GM19099 (cell line): ENCODE measurements around the gene CLTCL1.

ENCODE experiments used
- POLR2A ChIP-seq: IDR thresholded peaks from 3 replicates; pipeline ENCODE4 v1.6.1; 2011; ENCODE audit warnings: low read depth; ENCODE audit not compliant: insufficient read length; ENCODE audit errors: extremely low read depth

The CLTCL1 gene

DNA sequence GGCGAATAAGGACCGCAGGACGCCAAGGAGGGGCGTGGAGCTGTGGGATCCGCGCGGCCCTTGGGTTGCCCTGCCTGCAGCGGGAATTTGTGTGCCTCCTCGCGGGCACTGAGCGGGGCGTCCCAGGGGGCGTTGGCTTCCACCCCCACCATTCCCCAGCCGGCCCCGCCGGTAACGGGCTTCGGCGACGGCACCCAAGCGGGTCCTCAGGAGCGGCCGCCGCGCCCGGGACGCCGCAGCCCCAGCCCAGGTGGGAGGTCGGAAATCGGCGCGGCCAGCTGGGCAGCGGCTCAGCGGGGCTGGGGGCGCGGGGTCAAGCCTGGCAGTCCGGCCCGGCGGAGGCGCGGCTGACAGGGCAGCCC lies 320 bp downstream of the CLTCL1 start:
- no peak for TF ChIP-seq POLR2A

DNA sequence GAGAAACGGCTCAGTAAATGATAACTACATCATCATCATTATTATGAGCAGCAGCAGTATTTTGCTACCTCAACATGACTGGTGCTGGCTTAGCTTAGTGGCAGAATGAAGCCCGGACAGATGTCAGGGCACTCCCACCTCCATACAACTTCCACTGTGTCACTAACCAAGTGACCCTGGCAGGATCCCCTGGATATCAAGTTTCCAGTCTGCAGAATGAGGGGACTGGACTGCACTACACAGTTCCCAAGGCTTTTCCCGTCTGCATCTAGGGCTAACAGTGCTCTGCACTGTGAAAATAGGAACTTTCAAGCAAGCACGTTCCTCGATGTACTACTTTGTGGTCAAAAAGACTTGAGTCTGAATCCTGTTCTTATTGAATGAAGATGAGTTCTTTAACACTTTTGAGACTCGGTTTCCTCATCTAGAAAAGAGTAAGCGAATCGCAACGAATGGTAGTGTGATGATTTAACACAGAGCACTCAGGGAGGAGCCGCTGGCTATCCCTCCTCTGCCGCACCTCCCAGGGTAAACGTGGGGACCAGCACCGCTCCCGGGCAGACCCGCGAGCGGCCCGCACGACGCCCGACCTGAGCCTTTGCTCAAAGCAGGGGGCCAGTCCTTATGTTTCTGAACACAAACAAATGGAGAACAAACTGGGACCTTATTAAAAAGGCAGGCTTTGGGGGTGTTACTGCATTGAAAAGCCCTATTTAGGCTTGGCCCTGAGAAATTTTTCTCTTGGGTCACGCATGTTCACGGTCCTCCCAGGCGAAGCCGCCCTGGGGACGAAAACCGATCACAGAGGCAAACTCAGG lies 910 bp downstream of the CLTCL1 start:
- TF ChIP-seq POLR2A, result no peak

DNA sequence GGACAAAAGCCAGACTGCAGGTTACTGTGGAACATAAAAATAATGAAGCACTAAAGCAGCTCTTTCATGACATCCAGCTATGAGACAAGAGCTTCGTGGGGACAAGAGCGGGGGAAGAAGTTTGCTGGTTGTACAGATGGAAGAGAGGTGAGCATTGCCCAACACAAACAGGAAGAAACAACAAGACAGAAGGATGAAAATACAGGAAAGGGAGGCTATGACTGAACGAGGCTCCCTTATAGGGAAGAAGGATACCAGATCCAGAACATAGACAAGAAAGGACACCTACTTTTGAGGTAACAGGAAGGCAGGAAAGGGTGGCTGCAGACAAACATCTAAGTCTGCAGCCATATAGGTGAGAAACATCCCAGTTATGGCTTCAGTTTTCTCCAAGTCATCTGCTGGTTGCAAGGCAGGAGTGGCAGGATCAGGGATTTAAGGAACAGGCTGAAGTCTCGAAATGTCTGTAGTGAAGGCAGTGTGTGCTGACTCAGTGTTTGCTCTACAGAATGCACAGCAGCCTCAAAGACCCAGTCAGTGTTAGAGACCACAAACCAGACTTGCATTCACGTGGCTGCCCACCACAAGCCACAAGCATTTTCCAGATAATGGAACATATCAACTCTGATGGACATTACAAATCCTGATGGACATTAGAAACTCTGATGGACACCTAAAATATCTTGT lies 1.9 kb downstream of the CLTCL1 start:
- no peak for TF ChIP-seq POLR2A

DNA sequence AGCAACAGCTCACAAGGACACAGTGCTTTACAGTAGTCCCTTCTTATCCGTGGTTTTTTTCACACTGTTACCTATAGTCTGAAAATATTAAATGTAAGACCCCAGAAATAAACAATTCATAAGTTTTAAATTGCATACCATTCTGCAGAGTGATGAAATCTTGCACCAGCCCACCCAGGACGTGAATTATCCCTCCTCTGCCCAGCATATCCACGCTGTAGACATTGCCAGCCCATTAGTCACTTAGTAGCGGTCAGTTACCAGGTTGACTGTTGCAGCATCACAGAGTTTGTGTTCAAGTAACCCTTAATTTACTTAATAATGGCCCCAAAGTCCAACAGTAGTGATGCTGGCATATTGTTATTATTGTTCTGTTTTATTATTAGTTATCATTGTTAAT lies 3.6 kb downstream of the CLTCL1 start:
- TF ChIP-seq POLR2A, result no peak

DNA sequence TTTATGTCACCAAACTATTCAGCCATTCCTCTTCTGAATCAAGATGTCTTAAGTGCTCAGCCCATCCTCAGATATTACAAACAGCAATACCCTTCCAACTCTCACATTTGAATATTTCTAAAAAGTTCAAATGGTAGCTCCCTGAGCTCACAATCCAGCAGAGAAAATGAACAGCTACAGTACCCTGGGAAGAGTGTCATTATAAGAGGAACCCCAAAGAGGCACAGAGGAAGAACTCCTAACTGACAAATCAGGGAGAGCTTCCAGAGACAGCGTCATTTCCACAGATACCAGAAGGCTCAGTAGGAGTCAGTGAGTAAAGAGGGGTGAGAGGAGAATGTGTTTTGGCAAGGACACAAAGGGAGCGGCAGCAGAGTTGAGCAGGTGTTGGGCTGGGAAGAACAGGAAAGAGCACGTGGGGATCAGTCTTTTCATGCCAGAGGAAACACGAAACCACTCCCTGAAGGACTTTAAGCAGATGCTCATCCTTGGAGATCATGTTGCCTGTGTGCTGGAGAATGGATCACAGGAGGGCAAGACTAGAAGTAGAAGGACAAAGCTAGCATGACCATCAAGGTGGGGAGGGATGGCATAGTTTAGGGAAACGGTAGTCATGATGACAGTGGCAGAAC lies 4.3 kb downstream of the CLTCL1 start:
- TF ChIP-seq POLR2A, result no peak

DNA sequence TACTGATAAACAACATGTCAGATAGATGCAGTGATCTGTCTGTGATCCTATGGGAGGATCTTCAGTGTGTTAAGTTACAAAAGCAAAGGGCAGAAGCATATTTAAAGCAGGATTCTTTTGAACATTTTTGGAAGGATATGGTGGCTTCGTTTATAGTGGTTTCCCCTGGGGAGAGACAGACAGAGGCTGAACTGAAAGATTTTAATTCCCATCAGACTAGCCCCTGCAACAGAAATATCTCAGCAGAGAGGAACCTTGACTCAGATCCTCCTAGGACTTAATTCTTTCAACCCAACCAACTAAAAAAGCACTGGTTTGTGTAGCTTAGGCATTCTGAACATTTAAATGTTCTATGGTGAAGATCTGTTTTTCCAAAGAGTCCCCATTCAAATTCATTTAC lies 5.7 kb downstream of the CLTCL1 start:
- no peak for TF ChIP-seq POLR2A

DNA sequence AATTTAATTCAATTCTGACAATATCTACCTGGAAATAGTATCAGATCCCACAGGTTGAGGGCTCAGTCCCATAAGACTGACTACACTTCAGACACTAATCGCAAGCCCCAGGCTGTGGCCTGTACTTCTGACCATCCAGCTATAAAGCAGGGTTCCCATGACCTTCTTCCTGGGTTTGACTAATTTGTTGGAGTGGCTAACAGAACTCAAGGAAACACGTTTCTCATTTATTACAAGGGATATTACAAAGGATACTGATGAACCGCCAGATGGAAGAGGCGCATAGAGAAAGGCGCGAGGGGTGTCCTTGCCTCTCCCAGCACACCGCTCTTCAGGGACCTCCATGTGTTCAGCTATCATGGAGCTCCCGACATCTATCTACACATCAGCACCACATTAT lies 13.7 kb downstream of the CLTCL1 start:
- TF ChIP-seq POLR2A, result no peak

DNA sequence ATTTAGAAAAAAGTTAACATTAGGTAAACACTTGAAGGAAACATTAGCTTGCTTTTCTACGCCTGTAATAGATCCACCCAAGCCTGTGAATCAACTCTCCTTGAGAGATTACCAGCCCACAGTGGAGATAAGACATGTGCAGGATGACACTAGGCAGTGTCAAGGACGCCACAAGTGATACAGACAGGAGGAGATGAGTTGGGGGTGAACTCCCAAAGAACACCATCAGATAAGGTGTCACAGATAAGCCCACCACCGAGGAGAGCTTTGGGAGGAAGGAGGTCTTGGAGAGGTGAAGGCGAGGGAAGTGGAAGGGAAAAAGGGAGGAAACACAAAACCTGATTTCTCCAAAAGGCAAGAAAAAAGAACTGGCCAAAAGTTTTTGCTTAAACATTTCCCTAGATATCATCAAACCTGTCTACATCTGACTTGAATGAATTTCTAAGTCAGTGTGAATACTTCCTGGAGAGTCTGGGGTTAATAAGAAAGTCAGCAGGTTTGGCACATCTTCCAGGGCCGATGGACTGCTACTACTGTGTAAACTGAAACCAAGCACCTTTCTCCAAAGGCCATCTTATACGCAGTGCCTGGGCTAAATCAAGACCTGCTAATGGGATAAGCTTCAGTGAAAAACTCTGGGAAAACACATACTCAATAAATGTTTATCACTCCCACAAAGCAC lies 15.5 kb downstream of the CLTCL1 start:
- no peak for TF ChIP-seq POLR2A

DNA sequence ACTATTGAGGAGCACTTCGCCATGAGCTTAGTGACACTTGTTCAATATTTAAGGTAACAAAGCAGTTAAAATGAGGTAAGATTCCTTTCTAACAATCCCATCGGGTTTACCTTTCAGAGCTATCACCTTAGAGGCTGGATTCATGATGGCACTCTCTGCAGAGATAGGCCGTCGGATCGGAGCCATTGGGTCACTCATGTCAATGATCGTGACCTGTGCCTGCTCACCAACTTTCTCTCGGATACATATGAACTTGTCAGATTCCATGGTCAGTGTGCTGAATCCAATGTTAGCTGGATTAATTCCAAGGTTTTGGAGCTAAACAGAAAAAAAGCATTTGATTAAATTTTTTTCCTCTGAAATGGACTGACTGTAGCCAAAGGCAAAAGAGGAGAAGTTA lies 16.0 kb downstream of the CLTCL1 start:
- no peak for TF ChIP-seq POLR2A

DNA sequence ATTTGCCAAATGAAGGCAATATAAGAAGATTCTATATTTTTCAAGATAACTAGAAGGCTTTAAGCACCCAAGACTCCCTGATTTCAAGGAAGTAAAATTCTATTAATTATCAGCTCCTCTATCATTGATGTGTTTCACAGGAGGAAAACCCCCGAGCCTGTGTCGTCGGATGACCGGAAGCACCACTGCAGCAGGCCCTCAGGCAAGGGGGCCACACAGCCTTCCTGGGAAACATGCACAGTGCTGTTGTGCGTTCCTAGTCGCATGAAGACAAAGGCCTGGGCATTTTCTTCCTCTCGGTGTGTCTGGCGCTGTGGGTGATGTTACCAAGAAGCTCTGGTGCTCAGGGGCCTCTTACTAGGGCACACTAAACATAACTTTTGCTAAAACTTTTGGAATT lies 16.4 kb downstream of the CLTCL1 start:
- TF ChIP-seq POLR2A, result no peak

DNA sequence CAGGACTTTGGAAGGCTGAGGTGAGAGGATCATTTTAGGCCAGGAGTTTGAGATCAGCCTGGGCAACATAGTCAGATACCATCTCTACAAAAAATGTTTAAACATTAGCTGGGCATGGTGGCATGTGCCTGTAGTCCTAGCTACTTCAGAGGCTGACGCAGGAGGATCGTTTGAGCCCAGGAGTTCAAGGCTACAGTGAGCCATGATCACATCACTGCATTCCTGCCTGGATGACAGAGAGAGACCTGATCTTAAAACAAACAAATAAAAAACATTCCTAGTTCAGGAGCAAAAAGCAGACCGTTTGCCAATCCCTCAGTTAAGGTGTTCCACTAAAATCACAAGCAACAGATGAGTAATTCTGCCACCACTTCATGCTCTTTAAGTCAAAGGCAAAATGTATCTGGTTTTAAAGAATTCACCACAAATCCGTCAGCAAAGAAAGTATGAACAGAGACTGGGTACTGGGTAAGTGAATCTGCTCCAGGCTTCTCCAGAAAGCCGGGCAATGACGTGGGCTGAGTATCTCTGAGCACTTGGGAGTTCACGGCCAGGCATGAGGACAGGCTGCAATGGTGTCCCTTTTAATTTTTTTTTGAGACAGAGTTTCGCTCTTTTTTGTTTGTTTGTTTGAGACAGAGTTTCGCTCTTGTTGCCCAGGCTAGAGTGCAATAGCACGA lies 19.5 kb downstream of the CLTCL1 start:
- TF ChIP-seq POLR2A, result no peak

DNA sequence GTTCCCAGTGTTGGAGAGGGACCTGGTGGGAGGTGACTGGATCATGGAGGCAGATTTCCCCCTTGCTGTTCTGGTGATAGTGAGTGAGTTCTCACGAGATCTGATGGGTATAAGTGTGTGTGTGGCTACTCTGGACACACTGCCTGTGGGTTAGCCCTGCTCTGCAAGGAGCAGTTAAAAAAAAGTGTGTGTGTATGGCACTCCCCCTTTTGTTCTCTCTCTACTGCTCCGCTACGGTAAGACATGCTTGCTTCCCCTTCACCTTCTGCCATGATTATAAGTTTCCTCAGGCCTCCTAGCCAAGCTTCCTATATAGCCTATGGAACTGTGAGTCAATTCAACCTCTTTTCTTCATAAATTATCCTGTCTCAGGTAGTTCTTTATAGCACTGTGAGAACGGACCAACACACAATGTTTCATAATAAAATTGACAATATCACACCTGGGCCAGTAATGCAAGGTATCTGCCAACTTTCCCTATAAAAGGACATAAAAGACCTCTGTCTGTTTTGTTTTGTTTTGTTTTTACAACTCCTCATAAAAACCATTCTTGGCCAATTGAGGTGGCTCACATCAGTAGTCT lies 20.2 kb downstream of the CLTCL1 start:
- TF ChIP-seq POLR2A, result no peak

DNA sequence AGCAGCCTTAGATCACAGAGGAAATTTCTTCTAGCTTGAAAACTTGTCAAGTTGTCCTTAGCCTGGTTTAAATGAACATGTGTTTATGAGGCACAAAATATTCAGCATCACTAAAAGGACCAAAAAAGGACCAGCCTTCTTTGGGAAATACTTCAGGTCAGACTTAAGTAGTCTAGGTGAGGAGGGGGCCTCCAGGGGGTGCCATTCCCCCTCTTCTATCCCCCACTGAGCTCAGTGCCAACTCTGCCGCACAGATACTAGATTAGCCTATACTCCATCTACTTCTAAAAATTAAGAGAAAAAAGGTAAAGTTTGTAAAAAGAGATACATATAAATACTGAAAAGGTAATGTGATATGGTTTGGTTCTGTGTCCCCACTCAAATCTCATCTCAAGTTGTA lies 20.6 kb downstream of the CLTCL1 start:
- no peak for TF ChIP-seq POLR2A

DNA sequence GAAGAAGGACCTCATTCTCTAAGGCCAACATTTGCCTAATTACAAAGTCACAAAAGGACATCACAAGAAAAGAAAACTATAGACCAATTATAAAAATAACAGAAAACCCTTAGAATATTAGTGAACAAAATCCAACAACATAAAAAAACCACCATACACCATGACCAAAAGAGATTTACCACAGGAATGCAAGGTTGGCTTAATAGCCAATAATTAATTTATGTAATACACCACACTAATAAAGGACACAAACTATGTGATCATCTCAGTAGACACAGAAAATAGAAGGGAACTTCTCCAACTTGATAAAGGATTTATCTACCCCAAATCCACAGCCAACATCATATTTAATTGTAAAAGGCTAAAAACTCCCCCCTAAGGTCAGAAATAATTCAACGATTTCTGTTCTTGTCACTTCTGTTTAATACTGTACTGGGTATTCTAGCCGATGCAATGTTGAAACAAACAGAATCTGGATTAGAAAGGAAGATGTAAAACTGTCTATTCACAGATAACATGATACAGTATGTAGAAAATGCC lies 24.9 kb downstream of the CLTCL1 start:
- no peak for TF ChIP-seq POLR2A
